ENCODE results near the gene GALNT15.

DNA sequence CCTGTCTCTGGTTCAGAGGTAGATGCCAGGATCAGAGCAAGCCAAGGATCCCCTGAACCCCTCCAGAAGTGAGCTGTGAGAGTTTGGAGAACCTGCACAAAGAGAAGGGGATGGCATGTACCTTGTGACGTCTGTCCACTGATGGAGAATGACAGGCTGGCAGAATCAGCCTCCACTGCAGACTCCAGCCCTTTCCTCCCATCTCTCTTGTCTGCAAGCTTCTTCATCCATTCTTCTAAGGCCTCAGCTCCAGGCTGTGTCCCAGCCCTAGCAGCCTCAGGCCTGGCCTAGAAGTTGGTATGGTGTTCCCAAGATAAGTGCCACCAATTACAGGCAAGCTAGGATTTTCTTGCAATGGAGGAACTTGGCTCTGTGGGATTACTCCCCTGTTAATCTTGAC lies 8.6 kb downstream of the GALNT15 start:
- TF ChIP-seq CTCF (IDR thresholded peaks at IDR 0.05; ENCODE audit: extremely low read depth in 1 of 2, insufficient read depth in 1 of 2, low read depth in 1 of 2, low read length in 2 of 2) (no peak), POLR2A (IDR thresholded peaks at IDR 0.05; ENCODE audit: low read depth, low read length) (no peak), POLR2AphosphoS5 (IDR thresholded peaks at IDR 0.05; ENCODE audit: insufficient read depth, low read depth, low read length) (no peak)
